Osteoblast (primary cell): Measurements from ENCODE around the gene TNK1. TPM values are rescaled to one million over a fixed set of nuclear protein-coding genes. Genes with fewer than 3 reads are reported as not detected.

Experiments used
- DNase-seq: peaks from one replicate; pipeline ENCODE4 v3.0.0; 2011; ENCODE audit warnings: low spot score, mixed read lengths; ENCODE audit not compliant: insufficient read length; ENCODE audit errors: missing footprints
- H2AFZ ChIP-seq: 2 replicates; pipeline ENCODE4 v1.6.0; 2011; ENCODE audit warnings: mild to moderate bottlenecking, low read length
- H3K27ac ChIP-seq: 2 replicates; pipeline ENCODE4 v1.5.1; 2011; ENCODE audit warnings: mild to moderate bottlenecking, low read depth, low read length, moderate library complexity
- H3K27me3 ChIP-seq: 2 replicates; pipeline ENCODE4 v1.6.0; 2012; ENCODE audit warnings: mild to moderate bottlenecking, control low read depth, inconsistent platforms, low read length, moderate library complexity; ENCODE audit not compliant: insufficient read depth
- H3K36me3 ChIP-seq: 2 replicates; pipeline ENCODE4 v1.5.1; 2011; ENCODE audit warnings: mild to moderate bottlenecking, low read length, control low read depth, moderate library complexity; ENCODE audit not compliant: insufficient read depth
- H3K4me1 ChIP-seq: 2 replicates; pipeline ENCODE4 v1.5.1; 2011; ENCODE audit warnings: mild to moderate bottlenecking, low read length, control low read depth, moderate library complexity; ENCODE audit not compliant: insufficient read depth
- H3K4me2 ChIP-seq: 2 replicates; pipeline ENCODE4 v1.6.0; 2011; ENCODE audit warnings: mild to moderate bottlenecking, low read length; ENCODE audit not compliant: insufficient read depth
- H3K4me3 ChIP-seq: fragments of 200-600 bp; sonication (generic); 3 replicates; pipeline ENCODE4 v1.5.1; 2012; ENCODE audit warnings: mild to moderate bottlenecking, low read length, inconsistent platforms; ENCODE audit not compliant: insufficient read depth
- H3K79me2 ChIP-seq: 2 replicates; pipeline ENCODE4 v1.6.0; 2012; ENCODE audit warnings: mild to moderate bottlenecking, low read length, control low read depth, inconsistent platforms; ENCODE audit not compliant: insufficient read depth
- H3K9me3 ChIP-seq: 2 replicates; pipeline ENCODE4 v1.5.1; 2011; ENCODE audit warnings: low read depth, low read length, control low read depth
- H4K20me1 ChIP-seq: 2 replicates; pipeline ENCODE4 v1.6.0; 2012; ENCODE audit warnings: mild to moderate bottlenecking, low read length, control low read depth; ENCODE audit not compliant: insufficient read depth
- CTCF ChIP-seq: IDR thresholded peaks from 2 replicates; pipeline ENCODE4 v1.5.1; 2011; ENCODE audit warnings: mild to moderate bottlenecking, low read depth, low read length, moderate library complexity; ENCODE audit errors: extremely low read depth
- total RNA-seq: library from RNA; depleted of rRNA; stranded (reverse); fragments of >200 nt; gene quantifications from 2 replicates; pipeline ENCODE4 v1.2.3, GENCODE V29; 2012

The TNK1 gene
- total RNA-seq, 1 donor: 0.36 TPM

GRCh38 chr17:7435676-7436555 lies 55.0 kb downstream of the TNK1 start:
- Histone ChIP-seq H3K27me3 (peaks cover 39% of the 10 kb centered on the region), H3K36me3 (no peaks in the 10 kb centered on the region), H3K4me3 (peak overlapping the region; percentile 68), H4K20me1 (no peaks in the 10 kb centered on the region), H3K27ac (no peak overlapping the region), H3K79me2 (no peaks in the 10 kb centered on the region), H3K9me3 (no peaks in the 10 kb centered on the region), H3K4me2 (peak overlapping the region; percentile 85), H3K4me1 (peaks cover 23% of the 10 kb centered on the region), H2AFZ (peak overlapping the region; percentile 73)
- peak; percentile 94 for DNase-seq
- TF ChIP-seq CTCF: no peak

- Histone ChIP-seq H3K4me3 (peak overlapping the region; percentile 58), H2AFZ (peak overlapping the region; percentile 73), H3K4me1 (peaks cover 26% of the 10 kb centered on the region)
Measured at GRCh38 chr17:7436556-7437368, 55.9 kb downstream of the TNK1 start.

GRCh38 chr17:7437369-7437863 lies 56.5 kb downstream of the TNK1 start:
- peak; percentile 31 for DNase-seq
- H3K4me1 ChIP-seq: peaks cover 26% of the 10 kb centered on the region
- peak overlapping the region; percentile 58 for H3K4me3 ChIP-seq
- H3K27ac ChIP-seq: no peak overlapping the region
- no peak overlapping the region for H2AFZ ChIP-seq
- no peaks in the 10 kb centered on the region for H4K20me1 ChIP-seq
- peaks cover 40% of the 10 kb centered on the region for H3K27me3 ChIP-seq
- no peak for TF ChIP-seq CTCF
- no peaks in the 10 kb centered on the region for H3K79me2 ChIP-seq
- H3K36me3 ChIP-seq: no peaks in the 10 kb centered on the region
- no peaks in the 10 kb centered on the region for H3K9me3 ChIP-seq
- H3K4me2 ChIP-seq: peak overlapping the region; percentile 85

More at GRCh38 chr17:7436556-7437368, 55.9 kb downstream of the TNK1 start:
- peak; percentile 60 for TF ChIP-seq CTCF
- peaks cover 40% of the 10 kb centered on the region for H3K27me3 ChIP-seq
- peak; percentile 98 for DNase-seq
- peak overlapping the region; percentile 85 for H3K4me2 ChIP-seq
- no peaks in the 10 kb centered on the region for H3K79me2 ChIP-seq
- H3K36me3 ChIP-seq: no peaks in the 10 kb centered on the region
- no peak overlapping the region for H3K27ac ChIP-seq
- no peaks in the 10 kb centered on the region for H3K9me3 ChIP-seq
- no peaks in the 10 kb centered on the region for H4K20me1 ChIP-seq
